ENCODE results near the gene WRAP53. TPM values are rescaled to one million over a fixed set of nuclear protein-coding genes. Genes with fewer than 3 reads are reported as not detected.

Gene WRAP53
- polyA plus RNA-seq, 1 of the 3 experiments (the other 2 are of a cell fraction), result 8.6 TPM

DNA sequence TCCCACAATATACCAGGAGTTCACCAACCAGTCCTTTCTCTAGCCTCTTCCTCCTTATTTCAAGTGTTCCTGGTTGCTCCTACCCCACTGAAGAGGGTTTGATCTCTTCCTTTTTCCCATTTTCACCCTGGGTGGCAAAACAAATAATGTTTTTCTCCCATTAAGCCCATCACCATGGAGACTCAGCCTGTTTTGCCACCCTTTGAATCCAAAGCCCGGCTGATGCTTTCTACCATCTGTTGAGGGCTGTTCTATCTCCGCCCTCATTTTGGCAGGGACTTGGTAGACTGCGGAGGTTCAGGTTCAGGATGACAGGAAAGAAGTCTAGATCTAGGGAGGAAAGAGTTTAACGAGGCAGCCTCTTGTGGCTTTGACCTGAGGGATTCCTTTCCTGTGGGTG, 31.8 kb downstream of the WRAP53 start:
- ChIA-PET POLR2A (no interaction called here), CTCF (interaction anchor here (1.5 to 4.3 kb wide), 2 partner anchors 23 to 115 kb away, joined by 3 to 19 read pairs; no protein-coding TSS in a partner anchor)
- Histone ChIP-seq H3K9me3 (no peaks in the 10 kb centered on the region), H4K20me1 (ENCODE audit: insufficient read depth) (no peaks in the 10 kb centered on the region), H3K4me2 (no peak overlapping the region), H3K27ac (ENCODE audit: low read depth in 2 of 2, low read length in 1 of 2) (no peak overlapping the region), H2AFZ (ENCODE audit: low read depth) (no peak overlapping the region), H3K9ac (no peak overlapping the region), H3K9me2 (no peaks in the 10 kb centered on the region), H3K4me3 (ENCODE audit: low read depth in 2 of 2, low read length in 1 of 2) (no peak overlapping the region), H3K79me2 (ENCODE audit: insufficient read depth) (no peaks in the 10 kb centered on the region), H3F3A (replicated peaks; ENCODE audit: insufficient read depth) (peaks cover 10% of the 10 kb centered on the region), H3K27me3 (ENCODE audit: insufficient read depth) (peaks cover 7% of the 10 kb centered on the region; the same call in 1 of the 2 replicates), H3K36me3 (replicated peaks in 1 of 2; ENCODE audit: control insufficient read depth in 1 of 2, insufficient read depth in 2 of 2, low read length in 1 of 2) (no peaks in the 10 kb centered on the region), H3K4me1 (ENCODE audit: control insufficient read depth in 1 of 2, insufficient read depth in 2 of 2, low read depth in 1 of 2, low read length in 1 of 2) (peaks cover 3 to 18% of the 10 kb centered on the region in 2 experiments; a peak in 1 of 4 replicates)
- TF ChIP-seq, protein P1, sequence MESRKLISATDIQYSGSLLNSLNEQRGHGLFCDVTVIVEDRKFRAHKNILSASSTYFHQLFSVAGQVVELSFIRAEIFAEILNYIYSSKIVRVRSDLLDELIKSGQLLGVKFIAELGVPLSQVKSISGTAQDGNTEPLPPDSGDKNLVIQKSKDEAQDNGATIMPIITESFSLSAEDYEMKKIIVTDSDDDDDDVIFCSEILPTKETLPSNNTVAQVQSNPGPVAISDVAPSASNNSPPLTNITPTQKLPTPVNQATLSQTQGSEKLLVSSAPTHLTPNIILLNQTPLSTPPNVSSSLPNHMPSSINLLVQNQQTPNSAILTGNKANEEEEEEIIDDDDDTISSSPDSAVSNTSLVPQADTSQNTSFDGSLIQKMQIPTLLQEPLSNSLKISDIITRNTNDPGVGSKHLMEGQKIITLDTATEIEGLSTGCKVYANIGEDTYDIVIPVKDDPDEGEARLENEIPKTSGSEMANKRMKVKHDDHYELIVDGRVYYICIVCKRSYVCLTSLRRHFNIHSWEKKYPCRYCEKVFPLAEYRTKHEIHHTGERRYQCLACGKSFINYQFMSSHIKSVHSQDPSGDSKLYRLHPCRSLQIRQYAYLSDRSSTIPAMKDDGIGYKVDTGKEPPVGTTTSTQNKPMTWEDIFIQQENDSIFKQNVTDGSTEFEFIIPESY (IDR thresholded peaks at IDR 0.05; ENCODE audit: borderline replicate concordance, low read depth), result no peak
- no peak for TF ChIP-seq NFIC (IDR thresholded peaks at IDR 0.05; ENCODE audit: borderline replicate concordance)
- TF ChIP-seq TAF1 (IDR thresholded peaks at IDR 0.05; ENCODE audit: borderline replicate concordance, low read depth, low read length), result no peak
- TF ChIP-seq GABPA (IDR thresholded peaks at IDR 0.05; ENCODE audit: low read depth), result no peak
- TF ChIP-seq, protein P2, sequence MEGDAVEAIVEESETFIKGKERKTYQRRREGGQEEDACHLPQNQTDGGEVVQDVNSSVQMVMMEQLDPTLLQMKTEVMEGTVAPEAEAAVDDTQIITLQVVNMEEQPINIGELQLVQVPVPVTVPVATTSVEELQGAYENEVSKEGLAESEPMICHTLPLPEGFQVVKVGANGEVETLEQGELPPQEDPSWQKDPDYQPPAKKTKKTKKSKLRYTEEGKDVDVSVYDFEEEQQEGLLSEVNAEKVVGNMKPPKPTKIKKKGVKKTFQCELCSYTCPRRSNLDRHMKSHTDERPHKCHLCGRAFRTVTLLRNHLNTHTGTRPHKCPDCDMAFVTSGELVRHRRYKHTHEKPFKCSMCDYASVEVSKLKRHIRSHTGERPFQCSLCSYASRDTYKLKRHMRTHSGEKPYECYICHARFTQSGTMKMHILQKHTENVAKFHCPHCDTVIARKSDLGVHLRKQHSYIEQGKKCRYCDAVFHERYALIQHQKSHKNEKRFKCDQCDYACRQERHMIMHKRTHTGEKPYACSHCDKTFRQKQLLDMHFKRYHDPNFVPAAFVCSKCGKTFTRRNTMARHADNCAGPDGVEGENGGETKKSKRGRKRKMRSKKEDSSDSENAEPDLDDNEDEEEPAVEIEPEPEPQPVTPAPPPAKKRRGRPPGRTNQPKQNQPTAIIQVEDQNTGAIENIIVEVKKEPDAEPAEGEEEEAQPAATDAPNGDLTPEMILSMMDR (IDR thresholded peaks at IDR 0.05), result no peak
- TF ChIP-seq FOSL2 (IDR thresholded peaks at IDR 0.05; ENCODE audit: borderline replicate concordance, low read depth), result no peak
- TF ChIP-seq ELF1 (IDR thresholded peaks at IDR 0.05), result no peak
- WGBS (ENCODE audit: low lambda C conversion rate), result 56% methylated on average over 4 of the region's 4 CpGs
- no peak for DNase-seq

DNA sequence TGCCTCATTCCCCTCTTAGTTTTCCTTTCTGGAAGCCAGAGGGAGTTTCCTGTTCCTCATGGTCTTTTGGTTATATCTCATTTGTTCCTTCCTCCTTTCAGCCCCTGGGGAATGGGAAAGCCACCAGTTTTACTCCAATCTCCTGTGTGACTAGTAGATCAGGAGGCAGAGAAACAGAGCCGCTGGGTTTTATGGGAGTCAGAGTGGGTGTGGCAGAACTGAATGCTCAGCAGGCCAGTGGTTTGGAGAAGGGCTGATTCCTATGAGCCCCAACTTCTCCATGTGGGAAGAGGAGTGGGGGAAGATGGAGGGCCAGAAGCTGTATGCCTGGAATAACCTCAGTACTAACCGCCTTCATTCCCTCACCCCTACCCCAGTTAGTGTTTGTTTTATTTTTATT, 33.3 kb downstream of the WRAP53 start:
- no peak overlapping the region for H2AFZ ChIP-seq (ENCODE audit: low read depth)
- no peak overlapping the region for H3K4me2 ChIP-seq
- TF ChIP-seq GATA2 (CRISPR knock-in tag; IDR thresholded peaks at IDR 0.05) (no peak), SIN3A (IDR thresholded peaks at IDR 0.05; ENCODE audit: borderline replicate concordance, low read depth, low read length) (no peak), JUND (IDR thresholded peaks at IDR 0.05) (no peak), ELF1 (IDR thresholded peaks at IDR 0.05) (no peak)
- CTCF ChIA-PET, result interaction anchor here (1.5 to 4.3 kb wide), 2 partner anchors 22 to 113 kb away, joined by 3 to 19 read pairs; no protein-coding TSS in a partner anchor
- no peak overlapping the region for H3K27ac ChIP-seq (ENCODE audit: low read depth in 2 of 2, low read length in 1 of 2)
- H3F3A ChIP-seq (replicated peaks; ENCODE audit: insufficient read depth), result peaks cover 10% of the 10 kb centered on the region
- H3K9me2 ChIP-seq, result no peaks in the 10 kb centered on the region
- POLR2A ChIA-PET, result no interaction called here
- H3K79me2 ChIP-seq (ENCODE audit: insufficient read depth), result no peaks in the 10 kb centered on the region
- H3K4me3 ChIP-seq (ENCODE audit: low read depth in 2 of 2, low read length in 1 of 2), result no peak overlapping the region
- peaks cover 3 to 9% of the 10 kb centered on the region in 2 experiments; a peak in 1 of 4 replicates for H3K4me1 ChIP-seq (ENCODE audit: control insufficient read depth in 1 of 2, insufficient read depth in 2 of 2, low read depth in 1 of 2, low read length in 1 of 2)
- no peaks in the 10 kb centered on the region for H3K9me3 ChIP-seq
- H3K36me3 ChIP-seq (replicated peaks in 1 of 2; ENCODE audit: control insufficient read depth in 1 of 2, insufficient read depth in 2 of 2, low read length in 1 of 2), result no peaks in the 10 kb centered on the region
- H3K9ac ChIP-seq, result no peak overlapping the region
- no peak for DNase-seq
- peaks cover 7% of the 10 kb centered on the region; the same call in 1 of the 2 replicates for H3K27me3 ChIP-seq (ENCODE audit: insufficient read depth)
- WGBS (ENCODE audit: low lambda C conversion rate), result 63% methylated on average over 2 of the region's 2 CpGs
- no peaks in the 10 kb centered on the region for H4K20me1 ChIP-seq (ENCODE audit: insufficient read depth)
